ENCODE measurements around the gene TMEM52B. TPM values are rescaled to one million over a fixed set of nuclear protein-coding genes. Genes with fewer than 3 reads are reported as not detected.
"Not testable (repeated sequence)": the region's sequence is repeated elsewhere in the genome, so short reads cannot be mapped to it uniquely, and the experiment has no call there.

Gene TMEM52B
- total and polyA plus RNA-seq, 7 donors = not detected

DNA sequence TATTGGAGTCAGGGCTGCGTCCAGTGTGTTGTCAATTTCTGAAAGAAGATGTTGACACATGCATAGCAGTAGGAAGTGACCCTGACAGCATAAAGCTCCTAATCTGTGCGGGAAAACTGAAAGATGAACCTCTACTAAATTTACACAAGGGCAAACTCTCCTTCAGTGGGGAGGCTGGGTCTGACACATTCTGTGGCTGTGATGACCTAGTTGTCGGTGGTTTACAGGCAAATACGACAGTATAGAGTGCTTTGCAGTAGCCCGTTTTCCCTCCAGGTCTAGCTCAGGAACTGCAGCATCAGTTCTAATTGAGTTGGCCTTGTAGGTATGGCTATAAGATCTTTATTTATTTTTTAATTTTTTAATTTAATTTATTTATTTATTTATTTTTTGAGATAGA, 19.0 kb downstream of the TMEM52B start:
- 85 to 94% (median 86%) methylated on average over 5 of the region's 5 CpGs for WGBS, 3 donors
- intact Hi-C loops (cut with DNase I) = loop anchor here in 1 of 2 donors (10.0 kb wide), 1 partner anchor 163 kb away; the partner anchor contains the start of gene CLEC9A
- Histone ChIP-seq H3K36me3 (ENCODE audit: insufficient read depth in 1 of 2, low read depth in 1 of 2) (no peaks in the 10 kb centered on the region), H3K4me1 (no peaks in the 10 kb centered on the region), H3K4me3 (no peak overlapping the region), H3K27ac (no peak overlapping the region), H3K9me3 (no peaks in the 10 kb centered on the region), H3K27me3 (ENCODE audit: insufficient read depth in 3 of 3, low read length in 2 of 3) (no peaks in the 10 kb centered on the region)
- DNase-seq (no peak), ATAC-seq (no peak)
- TF ChIP-seq, protein P1, sequence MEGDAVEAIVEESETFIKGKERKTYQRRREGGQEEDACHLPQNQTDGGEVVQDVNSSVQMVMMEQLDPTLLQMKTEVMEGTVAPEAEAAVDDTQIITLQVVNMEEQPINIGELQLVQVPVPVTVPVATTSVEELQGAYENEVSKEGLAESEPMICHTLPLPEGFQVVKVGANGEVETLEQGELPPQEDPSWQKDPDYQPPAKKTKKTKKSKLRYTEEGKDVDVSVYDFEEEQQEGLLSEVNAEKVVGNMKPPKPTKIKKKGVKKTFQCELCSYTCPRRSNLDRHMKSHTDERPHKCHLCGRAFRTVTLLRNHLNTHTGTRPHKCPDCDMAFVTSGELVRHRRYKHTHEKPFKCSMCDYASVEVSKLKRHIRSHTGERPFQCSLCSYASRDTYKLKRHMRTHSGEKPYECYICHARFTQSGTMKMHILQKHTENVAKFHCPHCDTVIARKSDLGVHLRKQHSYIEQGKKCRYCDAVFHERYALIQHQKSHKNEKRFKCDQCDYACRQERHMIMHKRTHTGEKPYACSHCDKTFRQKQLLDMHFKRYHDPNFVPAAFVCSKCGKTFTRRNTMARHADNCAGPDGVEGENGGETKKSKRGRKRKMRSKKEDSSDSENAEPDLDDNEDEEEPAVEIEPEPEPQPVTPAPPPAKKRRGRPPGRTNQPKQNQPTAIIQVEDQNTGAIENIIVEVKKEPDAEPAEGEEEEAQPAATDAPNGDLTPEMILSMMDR (IDR thresholded peaks at IDR 0.05) = no peak

DNA sequence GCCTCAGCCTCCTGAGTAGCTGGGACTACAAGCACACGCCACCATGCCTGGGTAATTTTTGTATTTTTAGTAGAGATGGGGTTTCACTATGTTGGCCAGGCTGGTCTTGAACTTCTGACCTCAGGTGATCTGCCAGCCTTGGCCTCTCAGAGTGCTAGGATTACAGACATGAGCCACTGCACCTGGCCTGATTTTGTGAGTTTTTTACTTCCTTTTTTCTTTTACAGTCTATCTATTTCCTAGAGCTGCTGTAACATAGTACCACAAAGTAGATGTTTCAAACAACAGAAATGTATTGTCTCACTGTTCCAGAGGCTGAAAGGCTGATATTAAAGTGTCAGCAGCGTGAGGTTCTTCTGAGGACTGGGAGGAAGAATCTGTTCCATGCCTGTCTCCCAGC, 25.7 kb downstream of the TMEM52B start:
- H3K4me3 ChIP-seq; H3K4me1 ChIP-seq; H3K9me3 ChIP-seq; H3K27me3 ChIP-seq (ENCODE audit: insufficient read depth in 3 of 3, low read length in 2 of 3); intact Hi-C loops (cut with DNase I); H3K27ac ChIP-seq; DNase-seq; ATAC-seq; H3K36me3 ChIP-seq (ENCODE audit: insufficient read depth in 1 of 2, low read depth in 1 of 2): not testable (repeated sequence)
- 63 to 93% (median 68%) methylated on average over 2 of the region's 2 CpGs for WGBS, 3 donors

DNA sequence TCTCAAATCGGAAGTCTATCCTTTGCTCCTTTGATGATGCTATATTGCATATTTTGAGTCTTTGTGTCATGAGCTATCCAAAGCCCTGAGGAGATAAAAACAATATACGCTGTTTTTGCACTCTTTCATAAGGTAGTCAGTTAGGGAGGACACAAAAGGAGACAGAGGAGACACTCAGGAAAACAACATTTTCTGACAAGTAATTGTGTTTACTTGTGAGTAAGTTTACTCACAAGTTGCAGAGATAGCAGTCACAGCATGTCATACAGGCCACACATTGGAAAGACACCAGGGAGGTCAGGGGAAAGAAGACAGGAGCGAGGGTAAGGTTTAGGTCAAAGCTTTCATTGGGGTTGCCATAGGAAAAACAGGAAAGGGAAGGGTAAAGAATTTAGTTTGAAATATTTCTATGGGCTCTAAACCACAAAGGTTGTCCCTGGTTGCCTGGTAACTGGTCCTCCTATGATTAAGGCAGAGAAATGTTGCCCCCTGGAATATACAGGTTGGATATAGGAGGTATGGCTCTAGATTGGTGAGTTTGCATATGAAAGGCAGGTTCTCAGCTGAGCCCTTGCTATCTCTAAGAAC, 26.5 kb downstream of the TMEM52B start:
- Histone ChIP-seq H3K9me3 (no peaks in the 10 kb centered on the region), H3K4me3 (no peak overlapping the region), H3K36me3 (ENCODE audit: insufficient read depth in 1 of 2, low read depth in 1 of 2) (no peaks in the 10 kb centered on the region), H3K4me1 (no peaks in the 10 kb centered on the region), H3K27ac (no peak overlapping the region), H3K27me3 (ENCODE audit: insufficient read depth in 3 of 3, low read length in 2 of 3) (no peaks in the 10 kb centered on the region)
- intact Hi-C loops (cut with DNase I) = no loop called here
- 90 to 93% (median 90%) methylated on average over 3 of the region's 3 CpGs for WGBS, 3 donors
- TF ChIP-seq, protein P1 (IDR thresholded peaks at IDR 0.05) = no peak
- ATAC-seq = no peak
- no peak for DNase-seq

DNA sequence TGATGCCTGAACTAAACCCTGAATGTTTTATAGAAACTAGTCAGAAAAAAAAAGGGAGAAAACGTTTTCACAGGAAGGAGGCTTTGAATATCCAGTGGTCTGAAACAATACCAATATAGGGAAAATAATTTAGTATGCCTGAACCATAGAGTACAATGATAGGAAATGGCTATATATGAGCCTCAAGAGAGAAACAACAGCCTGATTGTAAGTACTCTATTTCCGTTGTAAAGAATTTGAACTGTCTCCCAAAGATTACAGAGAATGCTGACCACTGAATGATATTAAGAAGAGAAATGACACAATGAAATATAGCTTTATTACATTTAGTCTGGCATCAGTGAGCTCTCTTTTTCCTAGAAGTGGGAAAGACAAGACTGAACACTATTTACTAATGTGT, 28.3 kb downstream of the TMEM52B start:
- intact Hi-C loops (cut with DNase I) = no loop called here
- Histone ChIP-seq H3K27ac (no peak overlapping the region), H3K9me3 (no peaks in the 10 kb centered on the region), H3K4me3 (no peak overlapping the region), H3K27me3 (ENCODE audit: insufficient read depth in 3 of 3, low read length in 2 of 3) (no peaks in the 10 kb centered on the region), H3K36me3 (ENCODE audit: insufficient read depth in 1 of 2, low read depth in 1 of 2) (no peaks in the 10 kb centered on the region), H3K4me1 (no peaks in the 10 kb centered on the region)
- ATAC-seq = no peak
- WGBS, 3 donors = 8 to 25% (median 20%) methylated on average over 2 of the region's 2 CpGs
- DNase-seq = no peak
- TF ChIP-seq, protein P1 (IDR thresholded peaks at IDR 0.05) = no peak

DNA sequence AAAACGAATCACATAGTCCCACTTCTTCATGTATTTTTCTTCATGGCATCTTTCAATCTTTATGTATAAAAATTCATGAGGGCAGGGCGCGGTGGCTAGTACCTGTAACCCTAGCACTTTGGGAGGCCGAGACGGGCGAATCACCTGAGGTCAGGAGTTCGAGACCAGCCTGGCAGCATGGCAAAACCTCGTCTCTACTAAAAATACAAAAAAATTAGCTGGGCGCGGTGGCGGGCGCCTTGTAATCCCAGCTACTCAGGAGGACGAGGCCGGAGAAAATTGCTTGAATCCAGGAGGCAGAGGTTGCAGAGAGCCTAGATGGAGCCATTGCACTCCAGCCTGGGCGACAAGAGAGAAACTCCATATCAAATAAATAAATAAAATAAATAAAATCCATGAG, 31.4 kb downstream of the TMEM52B start:
- WGBS, 3 donors = 88 to 91% (median 90%) methylated on average over 15 of the region's 15 CpGs
- Histone ChIP-seq H3K9me3 (no peaks in the 10 kb centered on the region), H3K27me3 (ENCODE audit: insufficient read depth in 3 of 3, low read length in 2 of 3) (no peaks in the 10 kb centered on the region), H3K4me1 (peaks cover 4% of the 10 kb centered on the region), H3K4me3 (no peak overlapping the region), H3K36me3 (ENCODE audit: insufficient read depth in 1 of 2, low read depth in 1 of 2) (peaks cover 0 to 3% of the 10 kb centered on the region in 2 donors), H3K27ac (no peak overlapping the region)
- TF ChIP-seq, protein P1 (IDR thresholded peaks at IDR 0.05) = no peak
- ATAC-seq (no peak), DNase-seq (no peak)
- intact Hi-C loops (cut with DNase I) = loop anchor here (5.0 kb wide), 1 partner anchor 512 kb away; the partner anchor contains the start of gene YBX3 (in 2 of the 2)

Measured in psoas muscle (tissue), 8 donors.